Measurements from ENCODE around the gene ANKS1A.

ANKS1A gene

DNA sequence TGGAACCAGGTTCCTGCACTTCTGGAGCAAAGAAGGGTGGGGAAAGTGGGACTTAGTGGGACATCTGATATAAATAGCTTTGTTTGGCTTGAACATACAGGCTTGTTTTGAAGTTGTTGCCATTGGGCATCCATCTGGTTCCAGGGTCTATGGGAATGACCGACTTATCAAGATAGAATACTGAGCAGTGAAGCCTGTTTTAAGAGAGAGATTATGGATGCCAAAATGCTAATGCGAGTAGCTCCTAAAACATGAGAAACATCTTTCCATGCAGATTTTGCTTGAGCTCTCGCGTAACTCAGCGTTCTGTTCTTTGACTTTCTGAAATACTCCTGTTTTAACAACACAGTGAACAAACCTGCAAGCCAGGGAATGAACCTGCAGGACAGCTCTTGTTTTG lies 98.5 kb downstream of the ANKS1A start:
- H3K36me3 ChIP-seq (ENCODE audit: control insufficient read depth in 2 of 2, insufficient read depth in 1 of 2, low read length in 2 of 2), result peaks cover 0 to 71% of the 10 kb centered on the region in 2 experiments; a peak in 2 of 3 replicates
- CTCF ChIA-PET, result interaction anchor here (0.6 to 8.1 kb wide), 56 partner anchors 8 to 525 kb away, joined by 3 to 165 read pairs (median 6); partner anchors contain the start of gene TCP11
- POLR2A ChIA-PET, result interaction anchor here (0.6 to 1.3 kb wide), 3 partner anchors 152 to 560 kb away, joined by 3 to 9 read pairs (median 4); no protein-coding TSS in a partner anchor
- no peak overlapping the region for H3K27ac ChIP-seq (ENCODE audit: extremely low read depth, low read depth, low read length)
- TF ChIP-seq, protein P1, sequence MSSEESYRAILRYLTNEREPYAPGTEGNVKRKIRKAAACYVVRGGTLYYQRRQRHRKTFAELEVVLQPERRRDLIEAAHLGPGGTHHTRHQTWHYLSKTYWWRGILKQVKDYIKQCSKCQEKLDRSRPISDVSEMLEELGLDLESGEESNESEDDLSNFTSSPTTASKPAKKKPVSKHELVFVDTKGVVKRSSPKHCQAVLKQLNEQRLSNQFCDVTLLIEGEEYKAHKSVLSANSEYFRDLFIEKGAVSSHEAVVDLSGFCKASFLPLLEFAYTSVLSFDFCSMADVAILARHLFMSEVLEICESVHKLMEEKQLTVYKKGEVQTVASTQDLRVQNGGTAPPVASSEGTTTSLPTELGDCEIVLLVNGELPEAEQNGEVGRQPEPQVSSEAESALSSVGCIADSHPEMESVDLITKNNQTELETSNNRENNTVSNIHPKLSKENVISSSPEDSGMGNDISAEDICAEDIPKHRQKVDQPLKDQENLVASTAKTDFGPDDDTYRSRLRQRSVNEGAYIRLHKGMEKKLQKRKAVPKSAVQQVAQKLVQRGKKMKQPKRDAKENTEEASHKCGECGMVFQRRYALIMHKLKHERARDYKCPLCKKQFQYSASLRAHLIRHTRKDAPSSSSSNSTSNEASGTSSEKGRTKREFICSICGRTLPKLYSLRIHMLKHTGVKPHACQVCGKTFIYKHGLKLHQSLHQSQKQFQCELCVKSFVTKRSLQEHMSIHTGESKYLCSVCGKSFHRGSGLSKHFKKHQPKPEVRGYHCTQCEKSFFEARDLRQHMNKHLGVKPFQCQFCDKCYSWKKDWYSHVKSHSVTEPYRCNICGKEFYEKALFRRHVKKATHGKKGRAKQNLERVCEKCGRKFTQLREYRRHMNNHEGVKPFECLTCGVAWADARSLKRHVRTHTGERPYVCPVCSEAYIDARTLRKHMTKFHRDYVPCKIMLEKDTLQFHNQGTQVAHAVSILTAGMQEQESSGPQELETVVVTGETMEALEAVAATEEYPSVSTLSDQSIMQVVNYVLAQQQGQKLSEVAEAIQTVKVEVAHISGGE (tag by site-specific recombination; conservative IDR thresholded peaks at IDR 0.05; ENCODE audit: low read depth), result no peak
- no peak for TF ChIP-seq ZNF132 (tag by site-specific recombination; IDR thresholded peaks at IDR 0.05; ENCODE audit: borderline replicate concordance)
- no peak for TF ChIP-seq ZNF175 (tag by site-specific recombination; IDR thresholded peaks at IDR 0.05)
- no peak for TF ChIP-seq ZNF121 (tag by site-specific recombination; IDR thresholded peaks at IDR 0.05)
- TF ChIP-seq ZFHX2 (tag by site-specific recombination; conservative IDR thresholded peaks at IDR 0.05), result no peak
- TF ChIP-seq, protein P2, sequence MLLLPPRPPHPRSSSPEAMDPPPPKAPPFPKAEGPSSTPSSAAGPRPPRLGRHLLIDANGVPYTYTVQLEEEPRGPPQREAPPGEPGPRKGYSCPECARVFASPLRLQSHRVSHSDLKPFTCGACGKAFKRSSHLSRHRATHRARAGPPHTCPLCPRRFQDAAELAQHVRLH (tag by site-specific recombination; IDR thresholded peaks at IDR 0.05), result no peak
- TF ChIP-seq ZNF48 (tag by site-specific recombination; IDR thresholded peaks at IDR 0.05), result no peak
- no peak for TF ChIP-seq ZNF561 (tag by site-specific recombination; IDR thresholded peaks at IDR 0.05; ENCODE audit: borderline replicate concordance)
- TF ChIP-seq KLF10 (tag by site-specific recombination; IDR thresholded peaks at IDR 0.05), result no peak
- TF ChIP-seq, protein P3, sequence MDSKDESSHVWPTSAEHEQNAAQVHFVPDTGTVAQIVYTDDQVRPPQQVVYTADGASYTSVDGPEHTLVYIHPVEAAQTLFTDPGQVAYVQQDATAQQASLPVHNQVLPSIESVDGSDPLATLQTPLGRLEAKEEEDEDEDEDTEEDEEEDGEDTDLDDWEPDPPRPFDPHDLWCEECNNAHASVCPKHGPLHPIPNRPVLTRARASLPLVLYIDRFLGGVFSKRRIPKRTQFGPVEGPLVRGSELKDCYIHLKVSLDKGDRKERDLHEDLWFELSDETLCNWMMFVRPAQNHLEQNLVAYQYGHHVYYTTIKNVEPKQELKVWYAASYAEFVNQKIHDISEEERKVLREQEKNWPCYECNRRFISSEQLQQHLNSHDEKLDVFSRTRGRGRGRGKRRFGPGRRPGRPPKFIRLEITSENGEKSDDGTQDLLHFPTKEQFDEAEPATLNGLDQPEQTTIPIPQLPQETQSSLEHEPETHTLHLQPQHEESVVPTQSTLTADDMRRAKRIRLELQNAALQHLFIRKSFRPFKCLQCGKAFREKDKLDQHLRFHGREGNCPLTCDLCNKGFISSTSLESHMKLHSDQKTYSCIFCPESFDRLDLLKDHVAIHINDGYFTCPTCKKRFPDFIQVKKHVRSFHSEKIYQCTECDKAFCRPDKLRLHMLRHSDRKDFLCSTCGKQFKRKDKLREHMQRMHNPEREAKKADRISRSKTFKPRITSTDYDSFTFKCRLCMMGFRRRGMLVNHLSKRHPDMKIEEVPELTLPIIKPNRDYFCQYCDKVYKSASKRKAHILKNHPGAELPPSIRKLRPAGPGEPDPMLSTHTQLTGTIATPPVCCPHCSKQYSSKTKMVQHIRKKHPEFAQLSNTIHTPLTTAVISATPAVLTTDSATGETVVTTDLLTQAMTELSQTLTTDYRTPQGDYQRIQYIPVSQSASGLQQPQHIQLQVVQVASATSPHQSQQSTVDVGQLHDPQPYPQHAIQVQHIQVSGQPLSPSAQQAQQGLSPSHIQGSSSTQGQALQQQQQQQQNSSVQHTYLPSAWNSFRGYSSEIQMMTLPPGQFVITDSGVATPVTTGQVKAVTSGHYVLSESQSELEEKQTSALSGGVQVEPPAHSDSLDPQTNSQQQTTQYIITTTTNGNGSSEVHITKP (tag by site-specific recombination; IDR thresholded peaks at IDR 0.05), result no peak
- no peak for TF ChIP-seq ZNF274 (IDR thresholded peaks at IDR 0.05; ENCODE audit: low read length)
- TF ChIP-seq ZNF274 (tag by site-specific recombination; IDR thresholded peaks at IDR 0.05; ENCODE audit: borderline replicate concordance), result no peak
- no peak for TF ChIP-seq ZNF169 (tag by site-specific recombination; IDR thresholded peaks at IDR 0.05)
- TF ChIP-seq FEZF1 (tag by site-specific recombination; IDR thresholded peaks at IDR 0.05), result no peak
- TF ChIP-seq ZNF23 (tag by site-specific recombination; IDR thresholded peaks at IDR 0.05; ENCODE audit: borderline replicate concordance), result no peak
- H3K4me1 ChIP-seq (ENCODE audit: control insufficient read depth, insufficient read depth, low read length), result no peaks in the 10 kb centered on the region
- no peaks in the 10 kb centered on the region for H3K9me3 ChIP-seq (ENCODE audit: control insufficient read depth, insufficient read depth, low read depth, low read length)
- no peak overlapping the region for H3K4me3 ChIP-seq (ENCODE audit: low read depth, low read length)

DNA sequence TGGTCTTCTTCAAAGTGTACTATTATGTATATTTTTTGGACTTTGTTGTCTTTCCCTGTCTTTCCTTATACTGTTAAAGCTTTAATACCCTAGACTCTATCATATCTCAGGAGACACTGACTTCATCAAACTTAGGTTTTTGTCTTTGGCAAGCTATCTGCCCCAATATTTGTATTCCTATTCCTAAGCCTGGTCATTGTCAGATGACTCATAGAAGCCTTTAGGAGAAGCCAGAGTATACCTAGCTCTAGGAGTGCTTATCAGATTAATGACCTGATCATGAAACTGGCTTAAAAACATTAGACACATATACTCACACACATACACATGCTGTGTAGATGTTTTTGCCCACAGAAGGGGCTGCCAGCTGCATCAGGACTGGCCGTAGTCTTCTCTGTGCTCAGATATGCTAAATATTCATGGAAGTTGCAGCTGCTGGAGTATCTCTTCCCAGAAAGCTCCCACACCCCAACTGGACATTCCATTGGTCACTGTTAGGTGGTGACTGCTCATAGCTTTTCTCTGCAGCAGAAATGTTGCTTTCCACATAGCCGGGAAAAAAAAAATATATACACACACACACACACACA lies 102.0 kb downstream of the ANKS1A start:
- no peaks in the 10 kb centered on the region for H3K4me1 ChIP-seq (ENCODE audit: control insufficient read depth, insufficient read depth, low read length)
- H3K36me3 ChIP-seq (ENCODE audit: control insufficient read depth in 2 of 2, insufficient read depth in 1 of 2, low read length in 2 of 2), result peaks cover 4 to 68% of the 10 kb centered on the region in 2 experiments; a peak in 1 of 3 replicates
- no peak for TF ChIP-seq ZNF10 (tag by site-specific recombination; IDR thresholded peaks at IDR 0.05)
- no peak for TF ChIP-seq ZBTB48 (tag by site-specific recombination; IDR thresholded peaks at IDR 0.05)
- no peak for TF ChIP-seq GLIS1 (tag by site-specific recombination; IDR thresholded peaks at IDR 0.05)
- ChIA-PET CTCF (interaction anchor here (0.5 to 3.5 kb wide), 5 partner anchors 10 to 250 kb away, joined by 3 to 27 read pairs (median 3); no protein-coding TSS in a partner anchor), POLR2A (no interaction called here)
- no peak overlapping the region for H3K27ac ChIP-seq (ENCODE audit: extremely low read depth, low read depth, low read length)
- H3K9me3 ChIP-seq (ENCODE audit: control insufficient read depth, insufficient read depth, low read depth, low read length), result no peaks in the 10 kb centered on the region
- no peak overlapping the region for H3K4me3 ChIP-seq (ENCODE audit: low read depth, low read length)

Data from HEK293 (cell line).